ENCODE data around the gene STYK1. TPM values are rescaled to one million over a fixed set of nuclear protein-coding genes. Genes with fewer than 3 reads are reported as not detected.

The STYK1 gene
- total RNA-seq, 1 donor from 2014 or later = 1.4 TPM

DNA sequence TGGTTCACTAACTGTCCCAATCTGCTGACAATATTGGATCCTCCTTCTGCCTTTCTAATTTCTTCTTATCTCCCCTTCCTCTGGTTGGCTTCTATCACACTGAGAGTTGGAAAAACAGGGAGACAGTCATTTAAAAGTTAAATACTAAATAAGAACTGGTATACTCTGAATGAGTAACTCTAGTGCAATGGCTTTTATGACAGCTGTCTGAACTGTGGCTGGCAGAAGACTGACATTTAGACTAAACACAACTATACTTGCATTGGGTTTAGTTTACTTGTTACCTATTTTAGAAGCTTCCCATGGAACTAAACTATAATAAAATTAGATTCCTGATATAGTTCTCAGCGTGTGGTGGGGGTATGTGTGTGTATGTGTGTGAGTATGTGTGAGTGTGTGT, 52.6 kb downstream of the STYK1 start:
- TF ChIP-seq, protein P1, sequence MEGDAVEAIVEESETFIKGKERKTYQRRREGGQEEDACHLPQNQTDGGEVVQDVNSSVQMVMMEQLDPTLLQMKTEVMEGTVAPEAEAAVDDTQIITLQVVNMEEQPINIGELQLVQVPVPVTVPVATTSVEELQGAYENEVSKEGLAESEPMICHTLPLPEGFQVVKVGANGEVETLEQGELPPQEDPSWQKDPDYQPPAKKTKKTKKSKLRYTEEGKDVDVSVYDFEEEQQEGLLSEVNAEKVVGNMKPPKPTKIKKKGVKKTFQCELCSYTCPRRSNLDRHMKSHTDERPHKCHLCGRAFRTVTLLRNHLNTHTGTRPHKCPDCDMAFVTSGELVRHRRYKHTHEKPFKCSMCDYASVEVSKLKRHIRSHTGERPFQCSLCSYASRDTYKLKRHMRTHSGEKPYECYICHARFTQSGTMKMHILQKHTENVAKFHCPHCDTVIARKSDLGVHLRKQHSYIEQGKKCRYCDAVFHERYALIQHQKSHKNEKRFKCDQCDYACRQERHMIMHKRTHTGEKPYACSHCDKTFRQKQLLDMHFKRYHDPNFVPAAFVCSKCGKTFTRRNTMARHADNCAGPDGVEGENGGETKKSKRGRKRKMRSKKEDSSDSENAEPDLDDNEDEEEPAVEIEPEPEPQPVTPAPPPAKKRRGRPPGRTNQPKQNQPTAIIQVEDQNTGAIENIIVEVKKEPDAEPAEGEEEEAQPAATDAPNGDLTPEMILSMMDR (IDR thresholded peaks at IDR 0.05; ENCODE audit: unreplicated experiment) = no peak
- H3K36me3 Mint-ChIP-seq = no peaks in the 10 kb centered on the region
- no peaks in the 10 kb centered on the region for H3K9me3 Mint-ChIP-seq
- H3K27me3 Mint-ChIP-seq (ENCODE audit: low read depth) = no peaks in the 10 kb centered on the region
- H3K27ac Mint-ChIP-seq = no peak overlapping the region
- H3K4me1 Mint-ChIP-seq = no peaks in the 10 kb centered on the region
- H3K4me3 Mint-ChIP-seq = no peak overlapping the region
- DNase-seq (ENCODE audit: low spot score in 2 of 2, unreplicated experiment in 2 of 2) = no peak

DNA sequence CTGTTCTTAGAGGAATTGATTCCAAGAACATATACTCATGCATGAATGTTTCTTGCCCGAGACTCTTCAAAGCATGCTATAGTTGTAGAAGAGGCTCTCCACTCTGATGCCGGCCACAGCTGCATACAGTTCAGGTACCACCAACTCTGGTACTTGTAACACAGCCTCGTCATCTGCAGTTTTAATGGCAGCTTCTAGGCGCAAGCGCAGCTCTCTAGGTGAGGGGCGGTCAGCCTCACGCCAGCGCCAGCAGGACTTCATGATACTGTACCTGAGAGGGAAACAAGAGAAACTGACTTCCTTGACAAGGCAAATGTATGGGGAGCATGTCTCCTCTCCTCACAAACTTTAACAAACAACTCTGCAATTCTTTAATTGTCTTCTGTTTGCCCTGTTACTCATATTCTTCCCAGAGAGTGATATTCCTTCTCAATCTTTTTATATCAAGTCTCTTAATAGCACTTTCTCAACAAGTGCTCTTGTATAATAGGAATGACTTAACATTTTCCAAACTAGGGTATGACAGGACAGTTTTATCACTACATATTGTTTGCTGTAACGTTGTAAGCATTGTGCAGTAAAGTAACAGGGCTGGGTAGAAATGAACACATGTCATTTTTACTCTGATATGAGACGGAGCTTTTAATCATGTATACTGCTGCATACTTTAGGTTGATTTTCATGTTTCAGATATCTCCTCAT, 53.6 kb downstream of the STYK1 start:
- DNase-seq (ENCODE audit: low spot score in 2 of 2, unreplicated experiment in 2 of 2) = no peak
- Mint-ChIP-seq H3K9me3 (no peaks in the 10 kb centered on the region), H3K4me3 (no peak overlapping the region), H3K4me1 (no peaks in the 10 kb centered on the region), H3K36me3 (no peaks in the 10 kb centered on the region), H3K27me3 (ENCODE audit: low read depth) (no peaks in the 10 kb centered on the region), H3K27ac (no peak overlapping the region)
- TF ChIP-seq, protein P1 (IDR thresholded peaks at IDR 0.05; ENCODE audit: unreplicated experiment) = no peak

DNA sequence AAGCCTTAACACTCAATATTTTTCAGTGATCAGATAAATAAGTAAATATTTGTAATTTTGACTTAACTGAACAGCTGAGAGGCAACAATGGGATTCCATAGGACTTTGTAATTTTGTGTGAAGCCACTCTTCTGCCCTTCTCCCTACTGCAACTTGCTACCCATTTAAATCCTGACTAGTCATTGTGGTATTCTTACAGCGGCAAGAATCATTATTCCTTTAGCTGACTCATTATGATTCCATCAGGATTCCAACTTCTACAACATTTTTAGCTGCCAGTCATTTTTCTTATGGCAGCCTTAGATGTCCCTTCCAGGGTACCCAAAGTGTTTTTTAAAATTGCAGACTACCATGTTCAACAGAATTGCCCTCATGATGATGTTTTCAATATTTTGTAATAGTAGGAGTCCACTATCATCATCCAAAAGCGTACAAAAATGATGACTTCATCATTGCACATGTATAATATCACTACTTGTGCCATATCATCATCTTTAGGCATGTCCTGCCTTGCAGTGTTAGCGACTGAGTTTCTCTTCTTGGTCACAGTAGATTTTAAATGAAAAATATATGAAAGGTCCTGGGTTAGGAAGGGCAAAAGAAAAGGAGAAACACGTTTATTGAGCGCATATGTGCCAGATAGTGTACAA, 55.4 kb downstream of the STYK1 start:
- H3K9me3 Mint-ChIP-seq = no peaks in the 10 kb centered on the region
- peaks cover under 1% of the 10 kb centered on the region for H3K27me3 Mint-ChIP-seq (ENCODE audit: low read depth)
- TF ChIP-seq, protein P1 (IDR thresholded peaks at IDR 0.05; ENCODE audit: unreplicated experiment) = no peak
- no peak for DNase-seq (ENCODE audit: low spot score in 2 of 2, unreplicated experiment in 2 of 2)
- H3K27ac Mint-ChIP-seq = no peak overlapping the region
- no peak overlapping the region for H3K4me3 Mint-ChIP-seq
- no peaks in the 10 kb centered on the region for H3K36me3 Mint-ChIP-seq
- peaks cover 6% of the 10 kb centered on the region for H3K4me1 Mint-ChIP-seq

DNA sequence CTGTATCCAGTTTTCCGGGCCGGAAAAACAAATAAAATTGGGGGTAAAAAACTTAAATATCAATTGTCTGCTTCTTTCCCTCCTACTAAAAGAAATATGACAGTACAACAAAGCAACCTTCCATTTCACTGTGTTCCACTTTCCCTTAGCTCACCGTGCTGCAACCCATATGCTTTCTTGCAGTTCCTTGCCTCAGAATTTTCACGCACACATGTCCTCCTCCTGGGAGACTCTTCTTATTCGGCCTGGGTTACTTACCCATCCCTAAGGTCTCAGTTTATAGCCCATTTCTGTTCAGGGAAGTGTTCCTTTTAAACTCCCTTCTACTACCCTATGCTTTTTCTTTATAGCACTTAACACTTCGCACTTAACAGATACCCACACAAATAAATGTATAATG, 56.0 kb downstream of the STYK1 start:
- H3K4me3 Mint-ChIP-seq = no peak overlapping the region
- no peak for DNase-seq (ENCODE audit: low spot score in 2 of 2, unreplicated experiment in 2 of 2)
- no peaks in the 10 kb centered on the region for H3K36me3 Mint-ChIP-seq
- H3K4me1 Mint-ChIP-seq = peaks cover 10% of the 10 kb centered on the region
- H3K27me3 Mint-ChIP-seq (ENCODE audit: low read depth) = peaks cover 3% of the 10 kb centered on the region
- no peak overlapping the region for H3K27ac Mint-ChIP-seq
- TF ChIP-seq, protein P1 (IDR thresholded peaks at IDR 0.05; ENCODE audit: unreplicated experiment) = no peak
- H3K9me3 Mint-ChIP-seq = no peaks in the 10 kb centered on the region

DNA sequence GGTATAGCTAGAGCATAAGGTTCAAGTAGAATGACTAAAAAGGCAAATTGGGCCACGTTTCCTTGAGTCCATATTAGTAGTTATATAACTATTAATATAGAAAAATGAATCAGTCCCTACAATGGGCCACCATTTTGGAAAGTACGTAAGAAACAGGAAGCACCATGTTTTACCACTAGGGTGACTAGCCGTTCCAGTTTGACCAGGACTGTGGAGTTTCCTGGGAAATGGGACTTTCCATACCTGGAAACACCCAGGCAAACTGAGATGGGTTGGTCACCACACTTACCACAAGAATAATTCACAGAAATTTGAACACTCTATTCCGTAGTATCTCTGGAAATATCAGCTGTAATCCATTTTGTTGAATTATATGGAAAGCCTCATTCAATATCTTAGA, 58.3 kb downstream of the STYK1 start:
- peaks cover 3% of the 10 kb centered on the region for H3K27me3 Mint-ChIP-seq (ENCODE audit: low read depth)
- no peak overlapping the region for H3K4me3 Mint-ChIP-seq
- TF ChIP-seq, protein P1 (IDR thresholded peaks at IDR 0.05; ENCODE audit: unreplicated experiment) = no peak
- DNase-seq (ENCODE audit: low spot score in 2 of 2, unreplicated experiment in 2 of 2) = no peak
- peaks cover 2% of the 10 kb centered on the region for H3K36me3 Mint-ChIP-seq
- H3K4me1 Mint-ChIP-seq = peaks cover 26% of the 10 kb centered on the region
- H3K27ac Mint-ChIP-seq = no peak overlapping the region
- H3K9me3 Mint-ChIP-seq = no peaks in the 10 kb centered on the region
